SK-N-SH (cell line): ENCODE measurements around the gene CCDC122. TPM values are rescaled to one million over a fixed set of nuclear protein-coding genes. Genes with fewer than 3 reads are reported as not detected.

Experiments
- CTCF ChIA-PET: fragments of 300-600, 350-600 bp; formaldehyde crosslinking; extraction: SDS; loops from one replicate; lab custom pipeline; 2021; lab: Yijun Ruan, JAX
- POLR2A ChIA-PET: fragments of 350-600 bp; sonication (Branson Sonifier 250); formaldehyde crosslinking; extraction: SDS; loops from one replicate; lab custom pipeline; 2020; ENCODE audit warnings: antibody characterized with exemption, inconsistent platforms; lab: Yijun Ruan, JAX
- DNase-seq: peaks from one replicate; pipeline ENCODE4 v3.0.0; 2012
- H2AFZ ChIP-seq: fragments of 200-600 bp; sonication (generic); 2 replicates; pipeline ENCODE4 v1.8.1; 2016; ENCODE audit warnings: antibody characterized with exemption, mild to moderate bottlenecking, low read depth
- H3F3A ChIP-seq: fragments of 200-600 bp; sonication (generic); replicated peaks from 2 replicates; pipeline ENCODE3; 2016; ENCODE audit warnings: antibody characterized with exemption, mild to moderate bottlenecking; ENCODE audit not compliant: insufficient read depth
- H3K27ac ChIP-seq, 2 experiments: fragments of 200-500 bp in 1 of 2; fragments of 200-600 bp in 1 of 2; sonication (Bioruptor generic) in 1 of 2; sonication (generic), shearing (Covaris generic) in 1 of 2; 2 replicates each; pipeline versions ENCODE4 v1.5.1 to v1.6.1; 2014 to 2016; ENCODE audit warnings: low read depth in 2 of 2, inconsistent platforms in 1 of 2, low read length in 1 of 2, mild to moderate bottlenecking in 1 of 2, mixed read lengths in 1 of 2
- H3K27me3 ChIP-seq: fragments of 200-600 bp; sonication (generic), shearing (Covaris generic); 2 replicates; pipeline ENCODE4 v1.6.1; 2016; ENCODE audit warnings: mixed run types; ENCODE audit not compliant: insufficient read depth
- H3K36me3 ChIP-seq, 2 experiments: fragments of 200-500 bp in 1 of 2; fragments of 200-600 bp in 1 of 2; sonication (Bioruptor generic) in 1 of 2; sonication (generic) in 1 of 2; replicated peaks in 1 of 2; 2 replicates each; pipeline versions ENCODE3 to v1.5.1; 2014 to 2016; ENCODE audit warnings: low read length in 1 of 2, mild to moderate bottlenecking in 1 of 2; ENCODE audit not compliant: insufficient read depth in 2 of 2, control insufficient read depth in 1 of 2
- H3K4me1 ChIP-seq, 2 experiments: fragments of 200-500 bp in 1 of 2; fragments of 200-600 bp in 1 of 2; sonication (Bioruptor generic) in 1 of 2; sonication (generic), shearing (Covaris generic) in 1 of 2; 2 replicates each; pipeline versions ENCODE4 v1.5.1 to v1.6.1; 2014 to 2016; ENCODE audit warnings: low read depth in 1 of 2, low read length in 1 of 2, mixed run types in 1 of 2; ENCODE audit not compliant: insufficient read depth in 2 of 2, control insufficient read depth in 1 of 2
- H3K4me2 ChIP-seq: fragments of 200-600 bp; sonication (generic), shearing (Covaris generic); 2 replicates; pipeline ENCODE4 v1.6.1; 2017; ENCODE audit warnings: mixed run types
- H3K4me3 ChIP-seq, 2 experiments: fragments of 200-500 bp in 1 of 2; fragments of 200-600 bp in 1 of 2; sonication (Bioruptor generic) in 1 of 2; sonication (generic), shearing (Covaris generic) in 1 of 2; 2 replicates each; pipeline versions ENCODE4 v1.5.1 to v1.8.1; 2014 to 2016; ENCODE audit warnings: low read depth in 2 of 2, inconsistent platforms in 1 of 2, low read length in 1 of 2, mild to moderate bottlenecking in 1 of 2, mixed read lengths in 1 of 2, moderate library complexity in 1 of 2
- H3K79me2 ChIP-seq: fragments of 200-600 bp; sonication (generic); 2 replicates; pipeline ENCODE4 v1.8.1; 2017; ENCODE audit warnings: mild to moderate bottlenecking; ENCODE audit not compliant: insufficient read depth
- H3K9ac ChIP-seq: fragments of 200-600 bp; sonication (generic); 2 replicates; pipeline ENCODE4 v1.6.1; 2017; ENCODE audit warnings: mixed run types
- H3K9me2 ChIP-seq: fragments of 200-600 bp; sonication (generic); 2 replicates; pipeline ENCODE4 v1.6.1; 2017; ENCODE audit warnings: mixed run types
- H3K9me3 ChIP-seq: fragments of 200-600 bp; sonication (generic); 2 replicates; pipeline ENCODE4 v1.6.1; 2017; ENCODE audit warnings: mixed run types, mild to moderate bottlenecking, moderate library complexity
- H4K20me1 ChIP-seq: fragments of 200-600 bp; sonication (generic); 2 replicates; pipeline ENCODE4 v1.6.1; 2017; ENCODE audit warnings: mild to moderate bottlenecking, mixed run types; ENCODE audit not compliant: insufficient read depth
- CTCF ChIP-seq: fragments of 200-600 bp; sonication (generic); IDR thresholded peaks from 2 replicates; pipeline ENCODE4 v1.6.1; 2017; ENCODE audit warnings: antibody characterized with exemption, mild to moderate bottlenecking, moderate library complexity
- EP300 ChIP-seq, 2 experiments: IDR thresholded peaks; 2 replicates each; pipeline versions ENCODE4 v1.4.0 to v1.6.1; 2012; ENCODE audit warnings: borderline replicate concordance in 1 of 2, low read depth in 1 of 2, low read length in 1 of 2
- FOXJ3 ChIP-seq: sonication (generic); formaldehyde crosslinking; IDR thresholded peaks from 2 replicates; pipeline ENCODE4 v1.5.1; 2020; ENCODE audit warnings: mild to moderate bottlenecking, missing genetic modification reagents
- FOXM1 ChIP-seq: IDR thresholded peaks from 2 replicates; pipeline ENCODE4 v1.4.0; 2012; ENCODE audit warnings: low read depth, mild to moderate bottlenecking
- GABPA ChIP-seq: IDR thresholded peaks from 2 replicates; pipeline ENCODE4 v1.4.0; 2012; ENCODE audit warnings: low read depth, mild to moderate bottlenecking
- GATA2 ChIP-seq: sonication (generic); formaldehyde crosslinking; IDR thresholded peaks from 2 replicates; pipeline ENCODE4 v1.5.0; 2020; ENCODE audit warnings: mild to moderate bottlenecking, missing genetic modification reagents
- MAX ChIP-seq: IDR thresholded peaks from 2 replicates; pipeline ENCODE4 v1.4.0; 2012; ENCODE audit warnings: low read depth
- MEF2A ChIP-seq: IDR thresholded peaks from 2 replicates; pipeline ENCODE4 v1.4.0; 2012; ENCODE audit warnings: low read depth, borderline replicate concordance
- MXI1 ChIP-seq: IDR thresholded peaks from 2 replicates; pipeline ENCODE4 v1.6.1; 2012; ENCODE audit warnings: mild to moderate bottlenecking, low read depth, low read length, improper control_type of control experiment
- PBX3 ChIP-seq: IDR thresholded peaks from 2 replicates; pipeline ENCODE4; 2012
- POLR2AphosphoS5 ChIP-seq: IDR thresholded peaks from 2 replicates; pipeline ENCODE4 v1.6.1; 2012; ENCODE audit warnings: low read depth, low read length
- SIN3A ChIP-seq: IDR thresholded peaks from 2 replicates; pipeline ENCODE4 v1.6.1; 2012; ENCODE audit warnings: low read depth, mild to moderate bottlenecking, low read length, moderate library complexity, borderline replicate concordance
- TAF1 ChIP-seq: IDR thresholded peaks from 2 replicates; pipeline ENCODE4 v1.6.1; 2012; ENCODE audit warnings: low read depth, mild to moderate bottlenecking, low read length, moderate library complexity, borderline replicate concordance
- TCF12 ChIP-seq: IDR thresholded peaks from 2 replicates; pipeline ENCODE4 v1.4.0; 2012
- USF1 ChIP-seq: IDR thresholded peaks from 2 replicates; pipeline ENCODE4 v1.4.0; 2012; ENCODE audit warnings: low read depth, borderline replicate concordance
- USF2 ChIP-seq: fragments of 150-350 bp; IDR thresholded peaks from 2 replicates; pipeline ENCODE4 v1.6.1; 2017; ENCODE audit warnings: antibody characterized with exemption, low read length, low read depth, borderline replicate concordance
- YY1 ChIP-seq: IDR thresholded peaks from 2 replicates; pipeline ENCODE4 v1.4.0; 2012; ENCODE audit warnings: low read depth, mild to moderate bottlenecking
- ZBTB33 ChIP-seq: IDR thresholded peaks from 2 replicates; pipeline ENCODE4 v1.4.0; 2012; ENCODE audit warnings: low read depth, borderline replicate concordance
- WGBS: methylation state at CpG from one replicate; pipeline ENCODE4 v1.1.6; 2017; ENCODE audit warnings: low lambda C conversion rate; 5-methylcytosine and 5-hydroxymethylcytosine counted together
- polyA plus RNA-seq, 3 experiments: library from polyadenylated mRNA; depleted of rRNA; stranded (reverse); fragments of >200 nt; gene quantifications; 2 replicates each; pipeline ENCODE4 v1.2.3, GENCODE V29; 2012

CCDC122 gene
- polyA plus RNA-seq, 1 of the 3 experiments (the other 2 are of a cell fraction) = 1.4 TPM

GRCh38 chr13:43916828-43917227 lies 37.3 kb upstream of the CCDC122 start:
- Histone ChIP-seq H3K9me2 (no peaks in the 10 kb centered on the region), H3K79me2 (no peaks in the 10 kb centered on the region), H3K36me3 (no peaks in the 10 kb centered on the region), H3K27ac (no peak overlapping the region), H3K4me2 (no peak overlapping the region), H3K9ac (no peak overlapping the region), H3K9me3 (no peaks in the 10 kb centered on the region), H3F3A (no peaks in the 10 kb centered on the region), H3K4me1 (peaks cover 0 to 5% of the 10 kb centered on the region in 2 experiments; a peak in 1 of 4 replicates), H2AFZ (no peak overlapping the region), H3K4me3 (no peak overlapping the region), H4K20me1 (no peaks in the 10 kb centered on the region), H3K27me3 (no peaks in the 10 kb centered on the region)
- no peak for DNase-seq
- ChIA-PET POLR2A (no interaction called here), CTCF (interaction anchor here (1.1 to 1.3 kb wide), 3 partner anchors 9 to 552 kb away, joined by 3 to 5 read pairs (median 3); no protein-coding TSS in a partner anchor)
- TF ChIP-seq POLR2AphosphoS5 (no peak), ZBTB33 (no peak), GABPA (no peak), MXI1 (no peak), CTCF (no peak), USF1 (no peak), FOXM1 (no peak), GATA2 (CRISPR knock-in tag) (no peak), USF2 (no peak), TCF12 (no peak)
- WGBS = 34% methylated on average over 2 of the region's 2 CpGs

- Histone ChIP-seq H3K27me3 (no peaks in the 10 kb centered on the region), H3K9ac (no peak overlapping the region), H3K4me2 (no peak overlapping the region), H3K36me3 (no peaks in the 10 kb centered on the region), H3K4me3 (no peak overlapping the region), H3K9me2 (no peaks in the 10 kb centered on the region), H3K4me1 (peaks cover 3 to 5% of the 10 kb centered on the region in 2 experiments; a peak in 1 of 4 replicates), H3K27ac (no peak overlapping the region), H3K9me3 (no peaks in the 10 kb centered on the region), H3K79me2 (no peaks in the 10 kb centered on the region), H4K20me1 (no peaks in the 10 kb centered on the region), H3F3A (no peaks in the 10 kb centered on the region), H2AFZ (no peak overlapping the region)
- ChIA-PET CTCF (interaction anchor here (2.2 to 3.4 kb wide), 2 partner anchors 10 to 522 kb away, joined by 8 to 18 read pairs; no protein-coding TSS in a partner anchor), POLR2A (no interaction called here)
- DNase-seq = no peak
- WGBS = 85% methylated on average over 6 of the region's 6 CpGs
- TF ChIP-seq TAF1 (no peak), YY1 (no peak), CTCF (no peak), MAX (no peak), MEF2A (no peak), MXI1 (no peak), EP300 (IDR thresholded peaks at IDR 0.05; ENCODE audit: borderline replicate concordance in 1 of 2, low read depth in 1 of 2, low read length in 1 of 2) (no peak), FOXJ3 (CRISPR knock-in tag) (no peak), SIN3A (no peak), GABPA (no peak), PBX3 (no peak), POLR2AphosphoS5 (no peak)
Measured at GRCh38 chr13:43915451-43915850, 35.9 kb upstream of the CCDC122 start.
